OCI-LY7 (cell line): ENCODE results near the gene SFXN5. TPM values are rescaled to one million over a fixed set of nuclear protein-coding genes. Genes with fewer than 3 reads are reported as not detected.

Source experiments
- BruUV-seq: library from RNA; stranded (reverse); fragments of 400-500 nt; replicated peaks from 2 replicates; lab custom pipeline; 2021; lab: Mats Ljungman, UMichigan
- CTCF ChIA-PET: fragments of 300-600 bp; sonication (Branson Sonifier 250); formaldehyde crosslinking; loops from one replicate; lab custom pipeline; 2022; ENCODE audit warnings: antibody characterized with exemption; ENCODE audit not compliant: unreplicated experiment; lab: Charles Lee
- POLR2A ChIA-PET: fragments of 300-600 bp; sonication (Branson Sonifier 250); formaldehyde crosslinking; loops from one replicate; lab custom pipeline; 2022; ENCODE audit warnings: antibody characterized with exemption; lab: Charles Lee
- DNase-seq: peaks from one replicate; pipeline ENCODE4 v3.0.0-alpha.2; 2015; ENCODE audit warnings: low spot score
- H2AFZ ChIP-seq: fragments of 200-600 bp; sonication (generic), shearing (Covaris generic); 2 replicates; pipeline ENCODE4 v1.6.1; 2014; ENCODE audit warnings: mild to moderate bottlenecking, antibody characterized with exemption, low read length, moderate library complexity
- H3K27ac ChIP-seq: fragments of 200-600 bp; sonication (generic); 2 replicates; pipeline ENCODE4 v1.5.1; 2014; ENCODE audit warnings: mixed run types, low read depth, mild to moderate bottlenecking, moderate library complexity, low read length, inconsistent platforms; ENCODE audit not compliant: poor library complexity, severe bottlenecking
- H3K36me3 ChIP-seq: fragments of 200-600 bp; sonication (generic); 2 replicates; pipeline ENCODE4 v1.6.1; 2014; ENCODE audit warnings: mild to moderate bottlenecking, antibody characterized with exemption, low read length, moderate library complexity, mixed read lengths; ENCODE audit not compliant: insufficient read depth
- H3K4me1 ChIP-seq: fragments of 200-600 bp; sonication (generic); 2 replicates; pipeline ENCODE4 v1.5.1; 2014; ENCODE audit warnings: mild to moderate bottlenecking, low read length; ENCODE audit not compliant: insufficient read depth, poor library complexity, severe bottlenecking
- H3K4me2 ChIP-seq: fragments of 200-600 bp; sonication (generic); 2 replicates; pipeline ENCODE4 v1.6.1; 2014; ENCODE audit warnings: mild to moderate bottlenecking, low read length
- H3K4me3 ChIP-seq: fragments of 200-600 bp; sonication (generic); 2 replicates; pipeline ENCODE4 v1.5.1; 2014; ENCODE audit warnings: mild to moderate bottlenecking, low read depth, low read length; ENCODE audit not compliant: poor library complexity, severe bottlenecking
- H3K79me2 ChIP-seq: fragments of 200-600 bp; sonication (generic); 2 replicates; pipeline ENCODE4 v1.6.1; 2016; ENCODE audit warnings: low read depth, mild to moderate bottlenecking, low read length, moderate library complexity, mixed read lengths; ENCODE audit not compliant: insufficient read depth
- H3K9me2 ChIP-seq: fragments of 200-600 bp; sonication (generic); 2 replicates; pipeline ENCODE4 v1.6.1; 2016; ENCODE audit warnings: mild to moderate bottlenecking, low read length, mixed read lengths; ENCODE audit not compliant: insufficient read depth
- H3K9me3 ChIP-seq: fragments of 200-600 bp; sonication (generic); 2 replicates; pipeline ENCODE4 v1.6.1; 2014; ENCODE audit warnings: mild to moderate bottlenecking, mixed run types, low read length, mixed read lengths
- H4K20me1 ChIP-seq: fragments of 200-600 bp; sonication (generic); 2 replicates; pipeline ENCODE4 v1.6.1; 2014; ENCODE audit warnings: mild to moderate bottlenecking, antibody characterized with exemption, low read length, moderate library complexity, mixed read lengths; ENCODE audit not compliant: insufficient read depth
- EZH2phosphoT487 ChIP-seq: fragments of 200-600 bp; sonication (generic); IDR thresholded peaks from 2 replicates; pipeline ENCODE4 v1.6.1; 2018; ENCODE audit warnings: low read depth, borderline replicate concordance, mild to moderate bottlenecking, mixed run types, antibody characterized with exemption, low read length, moderate library complexity, mixed read lengths
- intact Hi-C: fragments of 100-400 bp; cut with micrococcal nuclease; formaldehyde crosslinking; loops from one replicate; pipeline ENCODE4 v1.10.0; 2022; ENCODE audit not compliant: unreplicated experiment
- total RNA-seq, 2 experiments: library from RNA; depleted of rRNA in 1 of 2; stranded (reverse); fragments of >200 nt in 1 of 2; shearing (Covaris generic) in 1 of 2; gene quantifications; 2 replicates each; pipeline ENCODE4 v1.2.3, GENCODE V29; 2014 to 2022
- TF ChIP-seq, protein P1 (sequence below): fragments of 200-600 bp; sonication (generic); conservative IDR thresholded peaks from 2 replicates; pipeline ENCODE4 v1.5.1; 2014; ENCODE audit warnings: mild to moderate bottlenecking, antibody characterized with exemption, low read length, moderate library complexity, mixed read lengths

Gene SFXN5
- total RNA-seq, 2 experiments from 2014 or later = 4.5 to 10.5 TPM

DNA sequence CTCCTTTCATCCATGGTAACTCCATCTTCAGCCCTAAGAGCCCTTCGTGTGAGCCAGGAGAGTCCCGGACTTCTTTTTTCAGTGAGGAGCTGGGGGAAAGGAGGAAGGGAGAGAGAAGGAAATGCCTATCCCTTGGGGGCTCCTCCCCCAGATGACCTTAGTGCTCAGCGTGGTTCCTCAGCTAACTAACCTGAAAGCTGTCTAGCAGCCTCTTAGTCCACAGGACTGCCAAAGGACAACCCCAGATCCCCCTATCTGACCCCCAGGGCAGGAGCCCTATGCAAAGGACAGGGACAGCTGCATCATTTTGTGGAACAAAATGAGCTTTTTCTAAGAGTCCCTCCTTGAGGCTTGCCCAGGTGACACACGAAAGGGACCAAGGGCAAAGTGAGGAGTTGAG is 176.4 kb downstream of the SFXN5 start:
- Histone ChIP-seq H3K4me3 (no peak overlapping the region), H4K20me1 (no peaks in the 10 kb centered on the region), H3K79me2 (no peaks in the 10 kb centered on the region), H3K27ac (no peak overlapping the region), H2AFZ (no peak overlapping the region), H3K4me1 (no peaks in the 10 kb centered on the region), H3K9me2 (no peaks in the 10 kb centered on the region), H3K9me3 (no peaks in the 10 kb centered on the region), H3K4me2 (no peak overlapping the region), H3K36me3 (no peaks in the 10 kb centered on the region)
- ChIA-PET POLR2A (no interaction called here), CTCF (interaction anchor here (1.1 kb wide), 1 partner anchor 9 kb away, joined by 3 read pairs; no protein-coding TSS in a partner anchor)
- TF ChIP-seq, protein P1, sequence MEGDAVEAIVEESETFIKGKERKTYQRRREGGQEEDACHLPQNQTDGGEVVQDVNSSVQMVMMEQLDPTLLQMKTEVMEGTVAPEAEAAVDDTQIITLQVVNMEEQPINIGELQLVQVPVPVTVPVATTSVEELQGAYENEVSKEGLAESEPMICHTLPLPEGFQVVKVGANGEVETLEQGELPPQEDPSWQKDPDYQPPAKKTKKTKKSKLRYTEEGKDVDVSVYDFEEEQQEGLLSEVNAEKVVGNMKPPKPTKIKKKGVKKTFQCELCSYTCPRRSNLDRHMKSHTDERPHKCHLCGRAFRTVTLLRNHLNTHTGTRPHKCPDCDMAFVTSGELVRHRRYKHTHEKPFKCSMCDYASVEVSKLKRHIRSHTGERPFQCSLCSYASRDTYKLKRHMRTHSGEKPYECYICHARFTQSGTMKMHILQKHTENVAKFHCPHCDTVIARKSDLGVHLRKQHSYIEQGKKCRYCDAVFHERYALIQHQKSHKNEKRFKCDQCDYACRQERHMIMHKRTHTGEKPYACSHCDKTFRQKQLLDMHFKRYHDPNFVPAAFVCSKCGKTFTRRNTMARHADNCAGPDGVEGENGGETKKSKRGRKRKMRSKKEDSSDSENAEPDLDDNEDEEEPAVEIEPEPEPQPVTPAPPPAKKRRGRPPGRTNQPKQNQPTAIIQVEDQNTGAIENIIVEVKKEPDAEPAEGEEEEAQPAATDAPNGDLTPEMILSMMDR = no peak
- TF ChIP-seq EZH2phosphoT487 = no peak
- DNase-seq = no peak
- BruUV-seq = no TSS peak
- intact Hi-C loops = no loop called here

DNA sequence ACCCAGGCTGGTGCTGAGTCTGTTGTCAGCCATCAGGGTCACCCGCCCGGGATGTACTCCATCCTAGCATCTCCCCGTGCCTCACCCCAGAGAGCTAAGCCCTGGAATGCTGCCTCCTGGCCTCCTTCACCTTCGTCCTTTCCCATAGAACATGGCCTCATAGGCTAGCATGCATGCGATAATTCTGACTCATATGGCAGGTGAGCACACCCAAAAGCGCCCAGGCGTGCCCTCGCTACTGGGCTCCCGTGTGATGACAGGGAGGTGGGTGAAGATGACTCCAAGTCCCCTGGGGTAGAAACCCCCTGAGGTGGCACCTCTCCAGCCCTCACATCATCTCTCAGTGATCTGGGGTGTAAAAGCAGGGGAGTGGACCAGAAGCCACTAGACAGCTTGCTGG is 177.0 kb downstream of the SFXN5 start:
- no peaks in the 10 kb centered on the region for H3K4me1 ChIP-seq
- H3K27ac ChIP-seq = no peak overlapping the region
- H3K9me3 ChIP-seq = no peaks in the 10 kb centered on the region
- CTCF ChIA-PET = no interaction called here
- intact Hi-C loops = loop anchor here (5.0 kb wide), 1 partner anchor 268 kb away; no protein-coding TSS in a partner anchor
- H2AFZ ChIP-seq = no peak overlapping the region
- TF ChIP-seq, protein P1 = no peak
- H3K9me2 ChIP-seq = no peaks in the 10 kb centered on the region
- POLR2A ChIA-PET = no interaction called here
- no peaks in the 10 kb centered on the region for H3K36me3 ChIP-seq
- H3K79me2 ChIP-seq = no peaks in the 10 kb centered on the region
- no peak overlapping the region for H3K4me3 ChIP-seq
- H3K4me2 ChIP-seq = no peak overlapping the region
- DNase-seq = no peak
- no peaks in the 10 kb centered on the region for H4K20me1 ChIP-seq
- BruUV-seq = no TSS peak

DNA sequence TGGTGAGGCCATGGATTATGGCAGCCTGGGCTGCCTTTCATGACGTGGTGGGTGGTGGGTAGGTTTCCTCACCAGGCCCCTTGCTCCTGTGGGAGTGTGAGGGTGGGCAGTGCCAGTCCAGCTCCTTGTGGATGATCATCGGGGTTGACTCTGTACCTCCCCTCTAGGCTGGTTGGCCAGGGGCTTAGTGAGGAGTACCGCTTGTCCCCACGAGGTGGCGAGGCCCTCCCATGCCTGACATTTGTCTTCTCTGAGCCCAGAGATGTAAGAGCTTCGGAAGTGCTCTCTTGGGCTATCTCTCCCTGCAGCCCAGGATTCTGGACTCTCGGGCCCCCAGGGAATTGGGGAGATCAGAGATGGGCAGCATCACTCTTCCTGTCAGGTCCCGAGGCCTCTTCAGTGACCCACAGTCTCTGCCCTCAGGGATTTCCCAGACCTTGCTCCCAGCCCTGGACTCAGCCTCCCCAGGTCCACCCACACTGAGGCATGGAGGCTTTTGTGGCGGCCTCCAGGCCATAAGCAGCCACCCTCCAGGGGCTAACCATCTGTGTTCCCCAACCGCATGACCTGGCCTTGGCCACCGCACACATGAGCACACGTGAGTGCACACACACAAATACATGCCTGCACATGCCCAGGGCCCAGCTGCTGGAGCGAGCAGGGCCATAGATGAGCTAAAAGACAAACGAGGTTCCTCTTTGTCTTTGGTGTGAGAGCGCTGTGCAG is 177.8 kb downstream of the SFXN5 start:
- Histone ChIP-seq H3K79me2 (no peaks in the 10 kb centered on the region), H3K4me2 (no peak overlapping the region), H3K27ac (no peak overlapping the region), H3K4me1 (no peaks in the 10 kb centered on the region), H2AFZ (no peak overlapping the region), H3K9me3 (no peaks in the 10 kb centered on the region), H3K36me3 (no peaks in the 10 kb centered on the region), H3K4me3 (no peak overlapping the region), H4K20me1 (no peaks in the 10 kb centered on the region), H3K9me2 (no peaks in the 10 kb centered on the region)
- no TSS peak for BruUV-seq
- peak; percentile 49 for DNase-seq
- TF ChIP-seq, protein P1 = peak; percentile 67
- no peak for TF ChIP-seq EZH2phosphoT487
- intact Hi-C loops = loop anchor here (5.0 kb wide), 1 partner anchor 269 kb away; no protein-coding TSS in a partner anchor
- POLR2A ChIA-PET = interaction anchor here (1.6 kb wide), 1 partner anchor 755 kb away, joined by 3 read pairs; no protein-coding TSS in a partner anchor
- CTCF ChIA-PET = no interaction called here
